ENCODE data around the gene MATK. TPM values are rescaled to one million over a fixed set of nuclear protein-coding genes. Genes with fewer than 3 reads are reported as not detected.

MATK gene
- total and polyA plus RNA-seq, 2 experiments from 2014 or later = 4.8 to 6.9 TPM

GRCh38 chr19:3745363-3746045 is 40.7 kb downstream of the MATK start:
- no peaks in the 10 kb centered on the region for H3K27me3 ChIP-seq
- peaks cover 3% of the 10 kb centered on the region for H3K36me3 ChIP-seq
- no peaks in the 10 kb centered on the region for H3K4me1 ChIP-seq (ENCODE audit: low read depth)
- TF ChIP-seq CTCF (IDR thresholded peaks at IDR 0.05; ENCODE audit: low read depth, low read length) = no peak
- H3K9me3 ChIP-seq (ENCODE audit: low read depth) = no peaks in the 10 kb centered on the region
- DNase-seq (ENCODE audit: low read depth in 1 of 2, low spot score in 1 of 2) = no peak
- H3K27ac ChIP-seq = no peak overlapping the region
- no peak overlapping the region for H3K4me3 ChIP-seq

- H3K9me3 ChIP-seq (ENCODE audit: low read depth) = no peaks in the 10 kb centered on the region
- no peaks in the 10 kb centered on the region for H3K4me1 ChIP-seq (ENCODE audit: low read depth)
- peak in 1 of 2 donors; percentile 21 for DNase-seq (ENCODE audit: low read depth in 1 of 2, low spot score in 1 of 2)
Measured at GRCh38 chr19:3743486-3743885, 42.7 kb downstream of the MATK start.

GRCh38 chr19:3740431-3740830 is 45.8 kb downstream of the MATK start:
- H3K4me3 ChIP-seq = no peak overlapping the region
- no peak for DNase-seq (ENCODE audit: low read depth in 1 of 2, low spot score in 1 of 2)
- no peaks in the 10 kb centered on the region for H3K4me1 ChIP-seq (ENCODE audit: low read depth)
- H3K9me3 ChIP-seq (ENCODE audit: low read depth) = no peaks in the 10 kb centered on the region
- no peaks in the 10 kb centered on the region for H3K36me3 ChIP-seq
- TF ChIP-seq CTCF (IDR thresholded peaks at IDR 0.05; ENCODE audit: low read depth, low read length) = no peak
- no peak overlapping the region for H3K27ac ChIP-seq
- H3K27me3 ChIP-seq = no peaks in the 10 kb centered on the region

More at GRCh38 chr19:3743486-3743885, 42.7 kb downstream of the MATK start:
- H3K27ac ChIP-seq = no peak overlapping the region
- H3K27me3 ChIP-seq = no peaks in the 10 kb centered on the region
- no peak overlapping the region for H3K4me3 ChIP-seq
- no peaks in the 10 kb centered on the region for H3K36me3 ChIP-seq
- no peak for TF ChIP-seq CTCF (IDR thresholded peaks at IDR 0.05; ENCODE audit: low read depth, low read length)

- Histone ChIP-seq H3K4me1 (ENCODE audit: low read depth) (no peaks in the 10 kb centered on the region), H3K27me3 (no peaks in the 10 kb centered on the region), H3K9me3 (ENCODE audit: low read depth) (no peaks in the 10 kb centered on the region), H3K36me3 (no peaks in the 10 kb centered on the region), H3K27ac (no peak overlapping the region), H3K4me3 (no peak overlapping the region)
- DNase-seq (ENCODE audit: low read depth in 1 of 2, low spot score in 1 of 2) = no peak
- TF ChIP-seq CTCF (IDR thresholded peaks at IDR 0.05; ENCODE audit: low read depth, low read length) = no peak
Measured at GRCh38 chr19:3738477-3739220, 47.5 kb downstream of the MATK start.

- TF ChIP-seq CTCF (IDR thresholded peaks at IDR 0.05; ENCODE audit: low read depth, low read length) = no peak
Measured at GRCh38 chr19:3737487-3738205, 48.5 kb downstream of the MATK start.

More at GRCh38 chr19:3737487-3738205, 48.5 kb downstream of the MATK start:
- H3K36me3 ChIP-seq = no peaks in the 10 kb centered on the region
- no peaks in the 10 kb centered on the region for H3K9me3 ChIP-seq (ENCODE audit: low read depth)
- no peak overlapping the region for H3K4me3 ChIP-seq
- H3K27ac ChIP-seq = no peak overlapping the region
- no peaks in the 10 kb centered on the region for H3K4me1 ChIP-seq (ENCODE audit: low read depth)
- no peaks in the 10 kb centered on the region for H3K27me3 ChIP-seq
- no peak for DNase-seq (ENCODE audit: low read depth in 1 of 2, low spot score in 1 of 2)

Measured in cardiac muscle cell (in vitro differentiated cells and primary cell).